GM23338 (cell line): ENCODE results near the gene GALNT14. TPM values are rescaled to one million over a fixed set of nuclear protein-coding genes. Genes with fewer than 3 reads are reported as not detected.

ENCODE experiments used
- ATAC-seq: fragments of 200-7000 bp; cut with Tn5 transposase; 3 replicates; pipeline ENCODE4 v1.9.1; 2020
- DNase-seq: peaks from one replicate; pipeline ENCODE4 v3.0.0-alpha.2; 2015; ENCODE audit warnings: low spot score
- H2AFZ ChIP-seq: fragments of 200-600 bp; sonication (generic); 2 replicates; pipeline ENCODE4 v1.8.0; 2016; ENCODE audit warnings: antibody characterized with exemption, mild to moderate bottlenecking, moderate library complexity
- H3F3A ChIP-seq: fragments of 200-600 bp; sonication (generic); replicated peaks from 2 replicates; pipeline ENCODE4 v1.8.0; 2017; ENCODE audit warnings: antibody characterized with exemption, mixed run types, low read depth
- H3K27ac ChIP-seq: fragments of 200-600 bp; sonication (generic); 2 replicates; pipeline ENCODE4 v1.6.1; 2016; ENCODE audit warnings: low read depth
- H3K27me3 ChIP-seq: fragments of 200-600 bp; sonication (generic); 2 replicates; pipeline ENCODE4 v1.8.0; 2016; ENCODE audit warnings: mild to moderate bottlenecking, mixed run types, moderate library complexity; ENCODE audit not compliant: insufficient read depth
- H3K36me3 ChIP-seq: fragments of 200-600 bp; sonication (generic); 2 replicates; pipeline ENCODE4 v1.8.0; 2016; ENCODE audit warnings: mild to moderate bottlenecking; ENCODE audit not compliant: insufficient read depth
- H3K4me1 ChIP-seq: fragments of 200-600 bp; sonication (generic); 2 replicates; pipeline ENCODE4 v1.8.0; 2016; ENCODE audit warnings: mild to moderate bottlenecking, moderate library complexity; ENCODE audit not compliant: insufficient read depth
- H3K4me2 ChIP-seq: fragments of 200-600 bp; sonication (generic); 2 replicates; pipeline ENCODE4 v1.7.1; 2017; ENCODE audit warnings: mixed run types
- H3K4me3 ChIP-seq: fragments of 200-600 bp; sonication (generic); 2 replicates; pipeline ENCODE4 v1.6.1; 2016; ENCODE audit warnings: mixed run types
- H3K79me2 ChIP-seq: fragments of 200-600 bp; sonication (generic); replicated peaks from 2 replicates; pipeline ENCODE4 v1.8.0; 2017; ENCODE audit warnings: mild to moderate bottlenecking; ENCODE audit not compliant: insufficient read depth
- H3K9me2 ChIP-seq: fragments of 200-600 bp; sonication (generic); 2 replicates; pipeline ENCODE4 v1.8.0; 2017; ENCODE audit not compliant: insufficient read depth
- H4K20me1 ChIP-seq: fragments of 200-600 bp; sonication (generic); replicated peaks from 2 replicates; pipeline ENCODE4 v1.8.0; 2017; ENCODE audit warnings: mild to moderate bottlenecking; ENCODE audit not compliant: insufficient read depth
- H3K27ac Mint-ChIP-seq: 2 replicates; pipeline ENCODE4 v1.8.0; 2020; ENCODE audit warnings: inconsistent platforms, mild to moderate bottlenecking, moderate library complexity, mixed read lengths
- H3K27me3 Mint-ChIP-seq: 3 replicates; pipeline ENCODE4 v1.8.0; 2022; ENCODE audit warnings: low read depth, mild to moderate bottlenecking, moderate library complexity, mixed read lengths, inconsistent platforms; ENCODE audit not compliant: insufficient read depth, poor library complexity
- H3K36me3 Mint-ChIP-seq: 3 replicates; pipeline ENCODE4 v1.8.0; 2021; ENCODE audit warnings: low read depth, mild to moderate bottlenecking, inconsistent platforms, moderate library complexity, mixed read lengths
- H3K4me1 Mint-ChIP-seq: 3 replicates; pipeline ENCODE4 v1.8.0; 2020; ENCODE audit warnings: mild to moderate bottlenecking, inconsistent platforms, mixed read lengths
- H3K4me3 Mint-ChIP-seq: 3 replicates; pipeline ENCODE4 v1.8.0; 2021; ENCODE audit warnings: moderate library complexity, mild to moderate bottlenecking, inconsistent platforms, mixed read lengths
- H3K9me3 Mint-ChIP-seq: 3 replicates; pipeline ENCODE4 v1.8.0; 2020; ENCODE audit warnings: moderate library complexity, mild to moderate bottlenecking, inconsistent platforms, mixed read lengths
- CREB1 ChIP-seq: fragments of 250-450 bp; sonication (Bioruptor Pico); IDR thresholded peaks from 2 replicates; pipeline ENCODE4 v1.5.0; 2020; ENCODE audit warnings: low read depth, mild to moderate bottlenecking, moderate library complexity
- EZH2 ChIP-seq: fragments of 200-600 bp; sonication (generic); IDR thresholded peaks from one replicate; pipeline ENCODE4 v1.8.0; 2017; ENCODE audit warnings: antibody characterized with exemption, mild to moderate bottlenecking, low read depth; ENCODE audit not compliant: unreplicated experiment
- EZH2phosphoT487 ChIP-seq: fragments of 200-600 bp; sonication (generic); IDR thresholded peaks from one replicate; pipeline ENCODE4 v1.8.1; 2018; ENCODE audit warnings: antibody characterized with exemption; ENCODE audit not compliant: unreplicated experiment
- JUNB ChIP-seq: IDR thresholded peaks from one replicate; pipeline ENCODE4 v1.6.1; 2016; ENCODE audit warnings: antibody characterized with exemption; ENCODE audit not compliant: unreplicated experiment
- NANOG ChIP-seq: IDR thresholded peaks from 2 replicates; pipeline ENCODE4 v1.6.1; 2016; ENCODE audit warnings: antibody characterized with exemption, borderline replicate concordance
- POLR2AphosphoS5 ChIP-seq: IDR thresholded peaks from 2 replicates; pipeline ENCODE4 v1.6.1; 2016; ENCODE audit warnings: antibody characterized with exemption, low read depth
- STAT1 ChIP-seq: IDR thresholded peaks from one replicate; pipeline ENCODE4 v1.6.1; 2016; ENCODE audit warnings: antibody characterized with exemption; ENCODE audit not compliant: unreplicated experiment
- ZNF114 ChIP-seq: fragments of 250-450 bp; sonication (Bioruptor Pico); IDR thresholded peaks from 2 replicates; pipeline ENCODE4 v1.5.0; 2020; ENCODE audit warnings: mild to moderate bottlenecking, moderate library complexity
- ZNF331 ChIP-seq: fragments of 250-450 bp; sonication (Bioruptor Pico); IDR thresholded peaks from 2 replicates; pipeline ENCODE4 v1.5.0; 2020; ENCODE audit warnings: low read depth, mild to moderate bottlenecking, moderate library complexity
- ZNF462 ChIP-seq: fragments of 250-450 bp; sonication (Bioruptor Pico); IDR thresholded peaks from 2 replicates; pipeline ENCODE4 v1.5.0; 2020; ENCODE audit warnings: mild to moderate bottlenecking, moderate library complexity
- polyA plus RNA-seq: library from polyadenylated mRNA; unstranded; fragments of >200 nt; fragmentation: Nextera tagmentation; extraction: Ambion mirVana; gene quantifications from 2 replicates; pipeline ENCODE4 v1.2.1, GENCODE V29; 2016
- total RNA-seq: library from RNA; depleted of rRNA; stranded (reverse); fragments of >200 nt; shearing (Covaris generic); gene quantifications from 2 replicates; pipeline ENCODE4 v1.2.3, GENCODE V29; 2014
- TF ChIP-seq, protein P1 (sequence below): IDR thresholded peaks from 2 replicates; pipeline ENCODE4 v1.6.1; 2016; ENCODE audit warnings: antibody characterized with exemption
- TF ChIP-seq, protein P2 (sequence below): IDR thresholded peaks from one replicate; pipeline ENCODE4 v1.6.1; 2018; ENCODE audit warnings: antibody characterized with exemption; ENCODE audit not compliant: unreplicated experiment
- TF ChIP-seq, protein P3 (sequence below), 2 experiments: fragments of 200-600 bp in 1 of 2; sonication (generic) in 1 of 2; conservative IDR thresholded peaks; 2 replicates each; pipeline versions ENCODE4 v1.5.1 to v1.6.1; 2016 to 2017; ENCODE audit warnings: antibody characterized with exemption in 2 of 2, low read depth in 2 of 2, mild to moderate bottlenecking in 2 of 2, moderate library complexity in 1 of 2

GALNT14 gene
- total and polyA plus RNA-seq, 2 experiments from 2014 or later: 5.4 to 7.7 TPM

DNA sequence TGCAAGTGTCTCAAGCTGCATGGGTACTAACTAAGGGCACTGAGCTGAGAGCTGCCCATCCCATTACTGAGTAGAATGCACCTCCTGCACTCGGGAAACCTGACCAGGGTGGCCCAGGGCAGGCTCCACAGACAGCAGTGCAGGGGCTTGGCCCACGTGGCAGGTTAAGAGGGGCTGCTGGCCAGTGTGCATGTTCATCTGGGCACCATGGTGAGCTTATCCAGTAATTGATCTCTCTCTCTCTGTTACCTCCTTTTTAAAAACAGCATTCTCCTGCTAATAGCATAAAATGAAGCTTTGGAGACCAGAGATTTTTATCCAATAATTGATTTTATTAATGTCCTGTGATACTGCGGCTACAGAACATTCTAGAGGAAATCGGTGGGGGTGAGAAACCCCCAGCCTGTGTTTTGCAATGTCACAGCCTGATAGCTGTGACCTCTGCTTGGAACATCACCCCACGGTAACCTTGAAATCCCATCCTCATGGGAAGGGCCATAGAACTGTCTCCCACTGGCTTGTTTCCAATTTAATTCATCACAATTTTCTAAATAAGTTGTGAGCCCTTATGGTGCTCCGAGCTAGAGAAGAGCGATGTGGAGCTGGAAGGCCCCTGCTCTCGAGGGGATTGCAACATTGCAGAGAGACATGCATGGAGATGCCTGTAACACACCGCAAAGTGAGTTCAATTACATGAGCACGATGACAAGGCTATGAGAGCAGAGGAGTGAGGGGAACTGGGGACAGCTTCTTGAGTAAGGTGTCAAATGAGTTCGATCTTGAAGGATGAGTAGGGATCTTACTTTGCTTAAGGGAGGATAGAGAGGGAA, 143.8 kb downstream of the GALNT14 start:
- H3K36me3 ChIP-seq: no peaks in the 10 kb centered on the region
- no peak for DNase-seq
- no peak overlapping the region for H3K4me2 ChIP-seq
- Mint-ChIP-seq H3K27me3 (peaks cover 4% of the 10 kb centered on the region), H3K4me3 (no peak overlapping the region), H3K36me3 (no peaks in the 10 kb centered on the region), H3K27ac (no peak overlapping the region), H3K4me1 (peaks cover 10% of the 10 kb centered on the region), H3K9me3 (no peaks in the 10 kb centered on the region)
- no peak overlapping the region for H3K4me3 ChIP-seq
- no peak overlapping the region for H3K27ac ChIP-seq
- no peaks in the 10 kb centered on the region for H3K79me2 ChIP-seq
- no peaks in the 10 kb centered on the region for H3F3A ChIP-seq
- no peak for TF ChIP-seq ZNF331 (CRISPR knock-in tag)
- no peak for TF ChIP-seq STAT1
- no peak for TF ChIP-seq ZNF462 (CRISPR knock-in tag)
- TF ChIP-seq, protein P1, sequence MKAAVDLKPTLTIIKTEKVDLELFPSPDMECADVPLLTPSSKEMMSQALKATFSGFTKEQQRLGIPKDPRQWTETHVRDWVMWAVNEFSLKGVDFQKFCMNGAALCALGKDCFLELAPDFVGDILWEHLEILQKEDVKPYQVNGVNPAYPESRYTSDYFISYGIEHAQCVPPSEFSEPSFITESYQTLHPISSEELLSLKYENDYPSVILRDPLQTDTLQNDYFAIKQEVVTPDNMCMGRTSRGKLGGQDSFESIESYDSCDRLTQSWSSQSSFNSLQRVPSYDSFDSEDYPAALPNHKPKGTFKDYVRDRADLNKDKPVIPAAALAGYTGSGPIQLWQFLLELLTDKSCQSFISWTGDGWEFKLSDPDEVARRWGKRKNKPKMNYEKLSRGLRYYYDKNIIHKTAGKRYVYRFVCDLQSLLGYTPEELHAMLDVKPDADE: no peak
- no peak for TF ChIP-seq CREB1 (CRISPR knock-in tag)
- TF ChIP-seq, protein P2, sequence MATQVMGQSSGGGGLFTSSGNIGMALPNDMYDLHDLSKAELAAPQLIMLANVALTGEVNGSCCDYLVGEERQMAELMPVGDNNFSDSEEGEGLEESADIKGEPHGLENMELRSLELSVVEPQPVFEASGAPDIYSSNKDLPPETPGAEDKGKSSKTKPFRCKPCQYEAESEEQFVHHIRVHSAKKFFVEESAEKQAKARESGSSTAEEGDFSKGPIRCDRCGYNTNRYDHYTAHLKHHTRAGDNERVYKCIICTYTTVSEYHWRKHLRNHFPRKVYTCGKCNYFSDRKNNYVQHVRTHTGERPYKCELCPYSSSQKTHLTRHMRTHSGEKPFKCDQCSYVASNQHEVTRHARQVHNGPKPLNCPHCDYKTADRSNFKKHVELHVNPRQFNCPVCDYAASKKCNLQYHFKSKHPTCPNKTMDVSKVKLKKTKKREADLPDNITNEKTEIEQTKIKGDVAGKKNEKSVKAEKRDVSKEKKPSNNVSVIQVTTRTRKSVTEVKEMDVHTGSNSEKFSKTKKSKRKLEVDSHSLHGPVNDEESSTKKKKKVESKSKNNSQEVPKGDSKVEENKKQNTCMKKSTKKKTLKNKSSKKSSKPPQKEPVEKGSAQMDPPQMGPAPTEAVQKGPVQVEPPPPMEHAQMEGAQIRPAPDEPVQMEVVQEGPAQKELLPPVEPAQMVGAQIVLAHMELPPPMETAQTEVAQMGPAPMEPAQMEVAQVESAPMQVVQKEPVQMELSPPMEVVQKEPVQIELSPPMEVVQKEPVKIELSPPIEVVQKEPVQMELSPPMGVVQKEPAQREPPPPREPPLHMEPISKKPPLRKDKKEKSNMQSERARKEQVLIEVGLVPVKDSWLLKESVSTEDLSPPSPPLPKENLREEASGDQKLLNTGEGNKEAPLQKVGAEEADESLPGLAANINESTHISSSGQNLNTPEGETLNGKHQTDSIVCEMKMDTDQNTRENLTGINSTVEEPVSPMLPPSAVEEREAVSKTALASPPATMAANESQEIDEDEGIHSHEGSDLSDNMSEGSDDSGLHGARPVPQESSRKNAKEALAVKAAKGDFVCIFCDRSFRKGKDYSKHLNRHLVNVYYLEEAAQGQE: no peak
- no peak for TF ChIP-seq POLR2AphosphoS5
- no peak for TF ChIP-seq JUNB
- TF ChIP-seq EZH2: no peak
- TF ChIP-seq ZNF114 (CRISPR knock-in tag): no peak
- TF ChIP-seq NANOG: no peak
- TF ChIP-seq, protein P3, sequence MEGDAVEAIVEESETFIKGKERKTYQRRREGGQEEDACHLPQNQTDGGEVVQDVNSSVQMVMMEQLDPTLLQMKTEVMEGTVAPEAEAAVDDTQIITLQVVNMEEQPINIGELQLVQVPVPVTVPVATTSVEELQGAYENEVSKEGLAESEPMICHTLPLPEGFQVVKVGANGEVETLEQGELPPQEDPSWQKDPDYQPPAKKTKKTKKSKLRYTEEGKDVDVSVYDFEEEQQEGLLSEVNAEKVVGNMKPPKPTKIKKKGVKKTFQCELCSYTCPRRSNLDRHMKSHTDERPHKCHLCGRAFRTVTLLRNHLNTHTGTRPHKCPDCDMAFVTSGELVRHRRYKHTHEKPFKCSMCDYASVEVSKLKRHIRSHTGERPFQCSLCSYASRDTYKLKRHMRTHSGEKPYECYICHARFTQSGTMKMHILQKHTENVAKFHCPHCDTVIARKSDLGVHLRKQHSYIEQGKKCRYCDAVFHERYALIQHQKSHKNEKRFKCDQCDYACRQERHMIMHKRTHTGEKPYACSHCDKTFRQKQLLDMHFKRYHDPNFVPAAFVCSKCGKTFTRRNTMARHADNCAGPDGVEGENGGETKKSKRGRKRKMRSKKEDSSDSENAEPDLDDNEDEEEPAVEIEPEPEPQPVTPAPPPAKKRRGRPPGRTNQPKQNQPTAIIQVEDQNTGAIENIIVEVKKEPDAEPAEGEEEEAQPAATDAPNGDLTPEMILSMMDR (conservative IDR thresholded peaks at IDR 0.05; ENCODE audit: low read depth in 2 of 2): no peak
- TF ChIP-seq EZH2phosphoT487: no peak
- no peaks in the 10 kb centered on the region for H3K4me1 ChIP-seq
- ATAC-seq: no peak
- H3K9me2 ChIP-seq: no peaks in the 10 kb centered on the region; the same call in 1 of the 2 replicates
- H2AFZ ChIP-seq: no peak overlapping the region
- no peaks in the 10 kb centered on the region for H3K27me3 ChIP-seq
- no peaks in the 10 kb centered on the region for H4K20me1 ChIP-seq
